Kidney (tissue), 14 donors: ENCODE measurements around the gene PRRX1. TPM values are rescaled to one million over a fixed set of nuclear protein-coding genes. Genes with fewer than 3 reads are reported as not detected.

ENCODE experiments used
- DNase-seq, 5 donors: peaks; one replicate each; pipeline ENCODE4 v3.0.0-alpha.2; 2013 to 2020
- FAIRE-seq: peaks from 2 replicates; lab custom pipeline; 2012; peaks lifted over from hg19 to GRCh38; lab: Jason Lieb, UNC
- H3K27ac ChIP-seq, 2 donors: one replicate each; pipeline ENCODE4 v1.7.0; 2013; ENCODE audit warnings: low read depth in 2 of 2, low read length in 2 of 2, inconsistent platforms in 1 of 2
- H3K27me3 ChIP-seq: one replicate; pipeline ENCODE4 v1.7.1; 2013; ENCODE audit warnings: low read length, inconsistent platforms; ENCODE audit not compliant: control insufficient read depth, insufficient read depth
- H3K36me3 ChIP-seq, 3 donors: one replicate each; pipeline versions ENCODE4 v1.7.0 to v1.7.1; 2013; ENCODE audit warnings: low read length in 3 of 3, control low read depth in 1 of 3, inconsistent platforms in 1 of 3; ENCODE audit not compliant: insufficient read depth in 3 of 3, control insufficient read depth in 2 of 3
- H3K4me1 ChIP-seq, 3 donors: one replicate each; pipeline versions ENCODE4 v1.7.0 to v1.7.1; 2013; ENCODE audit warnings: low read length in 3 of 3, inconsistent platforms in 1 of 3, low read depth in 1 of 3; ENCODE audit not compliant: control insufficient read depth in 2 of 3, insufficient read depth in 2 of 3
- H3K4me3 ChIP-seq, 3 donors: one replicate each; pipeline versions ENCODE4 v1.7.0 to v1.8.1; 2013; ENCODE audit warnings: low read length in 3 of 3, control low read depth in 1 of 3, inconsistent platforms in 1 of 3
- H3K9ac ChIP-seq, 3 donors: one replicate each; pipeline versions ENCODE4 v1.7.0 to v1.7.1; 2013; ENCODE audit warnings: low read length in 3 of 3, control low read depth in 1 of 3, inconsistent platforms in 1 of 3
- H3K9me3 ChIP-seq, 3 donors: one replicate each; pipeline versions ENCODE4 v1.7.0 to v1.7.1; 2013; ENCODE audit warnings: low read length in 3 of 3, control low read depth in 1 of 3, inconsistent platforms in 1 of 3; ENCODE audit not compliant: control insufficient read depth in 2 of 3, insufficient read depth in 1 of 3
- intact Hi-C: fragments of 100-400 bp; cut with DNase I; formaldehyde crosslinking; loops from one replicate; pipeline ENCODE4 v1.11.1; 2022
- polyA plus RNA-seq: library from polyadenylated mRNA; stranded (reverse); fragments of 350-450 nt; fragmentation: Illumina TruSeq; extraction: RNeasy Lipid Tissue Mini Kit (QIAGEN cat#74804); gene quantifications from one replicate; pipeline ENCODE4 v1.2.3, GENCODE V29; 2014; ENCODE audit warnings: low read depth, low replicate concordance; ENCODE audit not compliant: insufficient read depth
- total RNA-seq: library from RNA; stranded (reverse); fragmentation: NEBNext Ultra II Directional; extraction: Animal tissue kit (Norgen Biotek cat#: 25700); gene quantifications from one replicate; pipeline ENCODE4 v1.2.1, GENCODE V29; 2021
- TF ChIP-seq, protein P1 (sequence below): IDR thresholded peaks from 3 replicates; pipeline ENCODE4 v1.5.1; 2012; ENCODE audit warnings: mild to moderate bottlenecking, moderate library complexity, borderline replicate concordance; ENCODE audit not compliant: insufficient read depth; ENCODE audit errors: extremely low read depth
- donor health status: control.
- donor health status: control.
- donor health status: control.
- donor health status: control.
- donor health status: control.
- donor health status: DM: yes; HTN: yes; CAD: no.
- donor health status: Normal renal cell carcinoma (clear cell type).

Gene PRRX1
- total and polyA plus RNA-seq, 2 donors from 2014 or later = 0.67 to 8.1 TPM

DNA sequence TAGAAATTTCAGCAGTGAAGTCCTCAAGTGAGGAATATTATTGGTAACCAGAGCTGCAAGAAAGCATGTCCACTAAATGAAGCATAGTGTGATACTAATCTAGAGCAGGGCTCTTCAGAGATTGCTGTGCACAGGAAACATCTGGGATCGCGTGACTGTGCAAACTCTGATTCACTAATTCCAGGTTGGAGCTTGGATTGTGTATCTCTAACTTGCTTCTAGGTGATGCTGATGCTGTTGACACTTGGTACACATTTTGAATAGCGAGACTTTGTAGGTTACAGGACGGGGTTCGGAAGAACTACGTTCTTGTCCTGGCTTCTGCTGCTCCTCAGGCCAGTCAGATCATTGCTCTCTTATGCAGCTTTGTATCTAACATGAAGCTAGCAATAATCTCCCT lies 66.5 kb downstream of the PRRX1 start:
- FAIRE-seq (no peak), DNase-seq (no peak)
- Histone ChIP-seq H3K9ac (no peak overlapping the region), H3K4me1 (no peaks in the 10 kb centered on the region), H3K27me3 (no peaks in the 10 kb centered on the region), H3K4me3 (no peak overlapping the region), H3K9me3 (no peaks in the 10 kb centered on the region), H3K36me3 (no peaks in the 10 kb centered on the region), H3K27ac (no peak overlapping the region)
- intact Hi-C loops = no loop called here
- TF ChIP-seq, protein P1, sequence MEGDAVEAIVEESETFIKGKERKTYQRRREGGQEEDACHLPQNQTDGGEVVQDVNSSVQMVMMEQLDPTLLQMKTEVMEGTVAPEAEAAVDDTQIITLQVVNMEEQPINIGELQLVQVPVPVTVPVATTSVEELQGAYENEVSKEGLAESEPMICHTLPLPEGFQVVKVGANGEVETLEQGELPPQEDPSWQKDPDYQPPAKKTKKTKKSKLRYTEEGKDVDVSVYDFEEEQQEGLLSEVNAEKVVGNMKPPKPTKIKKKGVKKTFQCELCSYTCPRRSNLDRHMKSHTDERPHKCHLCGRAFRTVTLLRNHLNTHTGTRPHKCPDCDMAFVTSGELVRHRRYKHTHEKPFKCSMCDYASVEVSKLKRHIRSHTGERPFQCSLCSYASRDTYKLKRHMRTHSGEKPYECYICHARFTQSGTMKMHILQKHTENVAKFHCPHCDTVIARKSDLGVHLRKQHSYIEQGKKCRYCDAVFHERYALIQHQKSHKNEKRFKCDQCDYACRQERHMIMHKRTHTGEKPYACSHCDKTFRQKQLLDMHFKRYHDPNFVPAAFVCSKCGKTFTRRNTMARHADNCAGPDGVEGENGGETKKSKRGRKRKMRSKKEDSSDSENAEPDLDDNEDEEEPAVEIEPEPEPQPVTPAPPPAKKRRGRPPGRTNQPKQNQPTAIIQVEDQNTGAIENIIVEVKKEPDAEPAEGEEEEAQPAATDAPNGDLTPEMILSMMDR = no peak

DNA sequence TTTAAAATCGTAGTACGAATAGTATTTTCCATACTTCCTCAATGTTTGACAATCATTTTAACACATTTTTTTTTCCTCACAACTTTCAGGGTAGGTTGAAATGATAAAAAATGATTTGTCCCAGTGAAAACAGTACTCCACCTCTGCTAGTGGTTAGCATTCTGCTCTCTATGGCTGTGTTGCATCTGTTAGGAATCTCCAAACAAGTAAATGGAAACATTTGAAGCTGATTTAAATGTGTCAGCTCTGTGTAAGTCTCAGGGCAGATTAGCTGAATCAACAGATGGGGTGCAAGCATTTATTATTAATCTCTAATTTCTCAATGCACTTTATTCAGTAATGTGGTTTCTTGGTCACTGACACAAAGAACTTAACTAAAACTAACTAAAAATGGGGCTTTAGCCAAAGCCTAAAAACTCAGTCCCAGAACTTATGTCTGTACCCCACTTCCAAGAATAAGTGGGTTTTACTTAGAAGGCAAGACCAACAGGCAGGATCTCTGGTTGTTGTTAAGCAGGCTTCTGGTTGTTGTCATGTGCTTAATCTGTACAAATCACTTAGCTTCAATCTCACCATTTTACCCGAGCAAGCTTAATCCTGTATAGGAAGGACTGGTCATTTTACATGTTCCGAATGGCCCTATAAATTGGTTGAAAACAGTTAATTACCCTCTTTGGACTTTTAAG lies 67.8 kb downstream of the PRRX1 start:
- H3K4me1 ChIP-seq = no peaks in the 10 kb centered on the region
- no peaks in the 10 kb centered on the region for H3K27me3 ChIP-seq
- TF ChIP-seq, protein P1 = no peak
- H3K9ac ChIP-seq = no peak overlapping the region
- intact Hi-C loops = no loop called here
- H3K36me3 ChIP-seq = no peaks in the 10 kb centered on the region
- FAIRE-seq (no peak), DNase-seq (no peak)
- H3K27ac ChIP-seq = no peak overlapping the region
- H3K4me3 ChIP-seq = no peak overlapping the region
- no peaks in the 10 kb centered on the region for H3K9me3 ChIP-seq

DNA sequence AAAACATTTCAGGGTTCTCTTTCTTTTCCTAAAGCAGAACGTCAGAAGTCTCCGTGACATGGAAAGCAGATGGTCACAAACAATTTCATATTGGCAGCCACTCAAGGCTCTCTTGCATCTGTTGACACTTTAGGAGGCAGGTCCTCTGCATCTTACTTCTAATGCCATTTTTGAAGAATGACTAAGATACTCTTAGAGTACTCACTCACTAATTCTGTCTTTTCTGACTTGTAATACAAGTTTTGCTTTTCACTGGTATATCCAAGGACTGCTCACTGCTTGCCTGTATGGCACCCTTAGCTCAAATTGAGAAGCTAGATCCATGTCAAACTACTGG lies 68.3 kb downstream of the PRRX1 start:
- Histone ChIP-seq H3K27me3 (no peaks in the 10 kb centered on the region), H3K4me3 (no peak overlapping the region), H3K27ac (no peak overlapping the region), H3K9me3 (no peaks in the 10 kb centered on the region), H3K36me3 (no peaks in the 10 kb centered on the region), H3K9ac (no peak overlapping the region), H3K4me1 (no peaks in the 10 kb centered on the region)
- intact Hi-C loops = no loop called here
- no peak for DNase-seq
- TF ChIP-seq, protein P1 = no peak
- FAIRE-seq = no peak
